SK-N-SH treated with all-trans-retinoic acid at 6 μM for 48 hours (cell line): ENCODE measurements around the gene RBFOX1.

ENCODE experiments used
- ARNTL ChIP-seq: fragments of 450-650 bp; formaldehyde crosslinking; IDR thresholded peaks from 2 replicates; pipeline ENCODE4 v1.5.0; 2020; ENCODE audit warnings: low read depth, mild to moderate bottlenecking, moderate library complexity, borderline replicate concordance
- BACH2 ChIP-seq: fragments of 250-450 bp; sonication (Bioruptor Pico); IDR thresholded peaks from 2 replicates; pipeline ENCODE4 v1.9.0; 2021; ENCODE audit warnings: mild to moderate bottlenecking, borderline replicate concordance
- TSHZ2 ChIP-seq: fragments of 250-450 bp; sonication (Bioruptor Pico); IDR thresholded peaks from 2 replicates; pipeline ENCODE4 v1.5.0; 2020; ENCODE audit warnings: mild to moderate bottlenecking, moderate library complexity
- ZNF565 ChIP-seq: fragments of 450-650 bp; formaldehyde crosslinking; conservative IDR thresholded peaks from 2 replicates; pipeline ENCODE4 v1.5.0; 2020; ENCODE audit warnings: low read depth, mild to moderate bottlenecking, moderate library complexity

DNA sequence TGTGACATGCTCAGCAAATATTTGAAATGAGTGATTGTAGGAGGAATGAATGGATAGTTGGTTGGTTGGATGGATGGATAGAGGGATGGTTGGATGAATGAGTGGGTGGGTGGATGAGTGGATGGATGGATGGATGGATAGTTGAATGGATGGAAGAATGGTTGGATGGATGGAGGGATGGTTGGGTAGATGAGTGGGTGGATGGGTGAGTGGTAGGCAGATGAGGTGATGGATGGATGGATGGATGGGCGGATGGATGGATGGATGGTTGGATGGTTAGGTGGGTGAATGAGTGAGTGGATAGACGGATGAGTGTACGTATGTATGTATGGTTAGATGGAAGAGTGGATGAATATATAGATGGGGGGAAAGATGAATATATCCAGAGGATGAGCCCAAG is 137.7 kb downstream of the RBFOX1 start:
- TF ChIP-seq ARNTL (no peak), TSHZ2 (CRISPR knock-in tag) (no peak), BACH2 (CRISPR knock-in tag) (no peak), ZNF565 (CRISPR knock-in tag) (no peak)
